Ectodermal cell (in vitro differentiated cells): ENCODE data around the gene DNAJC30.
"Not testable (repeated sequence)": the region's sequence is repeated elsewhere in the genome, so short reads cannot be mapped to it uniquely, and the experiment has no call there.

Experiments
- H3K27ac ChIP-seq: 2 replicates; pipeline ENCODE4 v1.7.0; 2013; ENCODE audit warnings: mild to moderate bottlenecking, low read depth, low read length; ENCODE audit not compliant: insufficient read depth, poor library complexity, severe bottlenecking
- H3K27me3 ChIP-seq: 2 replicates; pipeline ENCODE4 v1.7.0; 2013; ENCODE audit warnings: mild to moderate bottlenecking, low read length; ENCODE audit not compliant: insufficient read depth, control insufficient read depth, poor library complexity, severe bottlenecking
- H3K36me3 ChIP-seq: one replicate; pipeline ENCODE4 v1.7.0; 2013; ENCODE audit warnings: low read length; ENCODE audit not compliant: control insufficient read depth, insufficient read depth
- H3K4me1 ChIP-seq: one replicate; pipeline ENCODE4 v1.7.0; 2013; ENCODE audit warnings: low read length; ENCODE audit not compliant: control insufficient read depth, insufficient read depth
- H3K4me3 ChIP-seq: 2 replicates; pipeline ENCODE4 v1.7.0; 2013; ENCODE audit warnings: low read depth, low read length, control low read depth; ENCODE audit not compliant: insufficient read depth
- H3K9me3 ChIP-seq: 2 replicates; pipeline ENCODE4 v1.7.0; 2013; ENCODE audit warnings: mild to moderate bottlenecking, low read length, moderate library complexity; ENCODE audit not compliant: control insufficient read depth
- WGBS, 2 experiments: methylation state at CpG; one replicate each; pipeline ENCODE4 v1.1.7; 2013; ENCODE audit warnings: missing lambda C conversion rate in 2 of 2; 5-methylcytosine and 5-hydroxymethylcytosine counted together

DNAJC30 gene

DNA sequence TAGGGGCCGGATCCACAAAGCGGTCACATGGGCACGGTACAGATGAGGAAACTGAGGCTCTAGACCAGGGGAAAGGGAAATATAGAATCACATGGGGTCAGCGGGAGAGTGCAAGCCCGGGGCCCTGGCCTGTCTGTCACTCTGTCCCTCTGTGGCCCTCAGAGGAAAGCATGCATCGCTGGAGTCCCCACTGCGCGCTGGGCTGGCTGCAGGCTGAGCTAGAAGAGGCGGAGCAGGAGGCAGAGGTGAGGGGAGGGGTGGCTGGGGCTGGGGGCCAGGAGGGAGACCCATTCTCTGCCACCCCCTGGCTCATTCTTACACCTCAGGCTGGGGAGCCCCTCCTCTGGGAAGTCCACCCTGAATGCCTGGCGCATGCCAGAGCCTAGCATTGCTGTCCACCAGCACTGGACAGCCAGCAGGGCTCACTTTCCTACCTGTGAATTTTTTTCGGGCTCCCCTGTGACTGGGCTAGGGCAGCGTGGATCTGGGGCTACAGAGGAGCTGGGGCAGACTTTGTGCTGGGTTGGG lies 13.3 kb downstream of the DNAJC30 start:
- Histone ChIP-seq H3K9me3 (no peaks in the 10 kb centered on the region), H3K27ac (no peak overlapping the region), H3K4me1 (peaks cover 11% of the 10 kb centered on the region), H3K36me3 (no peaks in the 10 kb centered on the region), H3K4me3 (no peak overlapping the region), H3K27me3 (no peaks in the 10 kb centered on the region)
- 78 to 80% methylated on average over 12 of the region's 12 CpGs for WGBS, 2 experiments

DNA sequence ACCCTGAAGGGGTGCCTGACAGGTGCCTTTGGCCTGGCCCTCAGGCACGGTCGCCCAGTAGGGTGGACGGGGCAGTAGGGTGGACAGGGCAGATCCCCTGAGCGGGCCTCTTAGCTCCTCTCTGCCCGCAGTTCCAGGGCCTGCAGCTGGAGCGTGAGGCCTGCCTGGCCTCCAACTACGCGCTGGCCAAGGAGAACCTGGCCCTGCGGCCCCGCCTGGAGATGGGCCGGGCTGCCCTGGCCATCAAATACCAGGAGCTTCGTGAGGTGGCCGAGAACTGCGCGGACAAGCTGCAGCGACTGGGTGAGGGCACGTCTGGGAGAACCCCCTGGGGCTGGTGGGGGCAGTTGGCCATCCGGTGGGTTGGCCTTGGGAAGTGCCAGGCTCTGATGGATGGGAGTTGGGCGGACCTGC lies 14.0 kb downstream of the DNAJC30 start:
- Histone ChIP-seq H3K36me3 (no peaks in the 10 kb centered on the region), H3K27me3 (no peaks in the 10 kb centered on the region), H3K4me1 (peaks cover 11% of the 10 kb centered on the region), H3K4me3 (peak overlapping the region; percentile 47), H3K27ac (no peak overlapping the region), H3K9me3 (no peaks in the 10 kb centered on the region)
- 78% methylated on average over 19 of the region's 19 CpGs for WGBS, 2 experiments

DNA sequence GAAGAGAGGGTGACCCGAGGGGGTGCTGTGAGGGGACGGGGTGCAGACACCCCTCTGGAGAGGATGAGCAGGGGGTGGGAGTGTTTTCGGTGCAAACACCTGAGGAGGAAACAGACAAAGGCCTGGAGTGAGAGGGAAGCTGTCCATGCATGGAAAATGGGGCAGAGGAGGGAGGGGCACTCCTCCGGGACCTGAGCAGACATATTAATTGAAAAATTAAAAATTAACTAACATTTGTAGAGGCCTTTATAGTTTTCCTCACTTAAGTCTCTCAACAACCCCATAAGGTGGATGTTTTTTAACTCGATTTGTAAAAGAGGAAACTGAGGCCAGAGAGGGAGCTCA lies 14.4 kb downstream of the DNAJC30 start:
- Histone ChIP-seq H3K4me3 (peak overlapping the region; percentile 47), H3K27ac (no peak overlapping the region), H3K4me1 (peaks cover 11% of the 10 kb centered on the region), H3K36me3 (no peaks in the 10 kb centered on the region), H3K27me3 (no peaks in the 10 kb centered on the region), H3K9me3 (no peaks in the 10 kb centered on the region)
- WGBS, 2 experiments, result 63 to 66% methylated on average over 4 to 5 of the region's 5 CpGs

DNA sequence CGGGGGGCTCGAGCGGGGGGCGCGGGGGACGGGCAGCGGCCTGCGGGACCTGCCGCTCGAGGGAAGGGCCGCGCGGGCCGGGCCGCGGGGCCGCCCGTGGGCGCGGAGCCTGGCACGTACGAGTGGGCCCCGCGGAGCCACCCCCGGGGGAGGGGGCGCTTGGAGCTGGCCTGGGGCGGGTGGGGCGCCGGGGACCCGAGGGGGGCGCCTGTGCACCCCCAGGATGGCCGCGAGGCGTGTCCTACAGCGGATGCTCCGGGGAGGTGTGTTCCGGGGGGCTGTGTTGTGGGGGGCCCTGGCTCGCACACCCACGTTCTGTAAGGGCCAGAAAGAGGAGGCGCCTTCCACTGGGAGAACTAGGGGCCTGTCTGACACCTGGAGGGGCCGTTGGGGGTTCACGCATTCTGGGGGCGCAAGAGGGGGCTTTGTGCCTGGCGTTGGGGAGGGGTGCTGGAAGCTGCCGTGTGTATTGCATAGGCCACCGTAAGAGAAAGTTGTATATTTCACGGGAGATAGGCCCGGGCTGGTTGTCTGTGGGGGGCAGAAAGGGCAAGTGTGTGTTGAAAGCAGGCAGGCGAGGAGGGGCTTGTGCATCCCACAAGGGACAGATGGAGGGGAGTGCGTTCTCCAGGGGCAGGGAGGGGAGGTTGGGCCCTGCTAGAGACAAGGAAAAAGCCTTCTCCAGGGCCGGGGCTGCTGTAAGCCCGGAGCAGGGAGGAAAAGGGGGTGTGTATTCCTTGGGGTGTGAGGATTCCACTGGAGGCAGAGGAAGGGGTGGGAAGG lies 15.0 kb downstream of the DNAJC30 start:
- Histone ChIP-seq H3K27me3 (no peaks in the 10 kb centered on the region), H3K4me1 (peaks cover 11% of the 10 kb centered on the region), H3K9me3 (no peaks in the 10 kb centered on the region), H3K4me3 (peak overlapping the region; percentile 47), H3K36me3 (no peaks in the 10 kb centered on the region), H3K27ac (no peak overlapping the region)
- WGBS, 2 experiments, result 8 to 9% methylated on average over 52 of the region's 52 CpGs

DNA sequence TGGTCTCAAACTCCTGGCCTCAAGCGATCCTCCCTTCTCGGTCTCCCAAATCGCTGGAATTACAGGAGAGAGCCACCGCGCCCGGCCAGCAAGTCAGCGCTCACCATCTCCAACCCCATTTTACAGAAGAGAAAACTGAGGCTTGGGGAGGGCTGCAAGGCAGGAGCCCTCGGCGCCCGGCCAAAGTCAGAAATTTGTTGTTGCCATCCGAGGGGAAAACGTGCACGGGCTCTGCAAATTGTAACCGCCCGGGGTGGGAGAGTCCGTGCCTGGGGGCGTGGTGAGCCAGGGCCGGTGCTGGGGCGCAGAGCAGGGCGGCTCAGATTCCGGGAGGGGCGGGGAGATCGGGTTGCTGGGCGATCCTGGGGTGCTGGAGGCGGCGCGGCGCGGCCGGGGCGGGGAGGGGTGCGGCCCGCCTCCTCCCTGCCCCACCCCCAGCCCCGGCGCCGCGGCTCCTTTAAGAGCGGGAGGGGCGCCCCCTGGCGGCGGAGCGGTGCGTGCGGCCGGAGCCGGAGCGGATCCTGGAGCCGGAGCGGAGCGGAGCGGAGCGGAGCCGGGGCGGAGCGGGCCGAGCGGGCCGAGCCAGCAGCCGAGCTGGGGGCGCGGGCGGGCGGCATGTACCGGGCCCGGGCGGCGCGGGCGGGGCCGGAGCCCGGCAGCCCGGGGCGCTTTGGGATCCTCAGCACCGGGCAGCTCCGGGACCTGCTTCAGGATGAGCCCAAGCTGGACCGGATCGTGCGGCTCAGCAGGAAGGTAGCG lies 15.7 kb downstream of the DNAJC30 start, which contains the start of gene VPS37D:
VPS37D (plus strand) TSS at position 488 of the 759 bp plus-strand sequence; CDS start at position 616, 128 bp downstream.
- no peak within 1 kb of the TSS for H3K27ac ChIP-seq
- H3K4me3 ChIP-seq, result peak within 1 kb of the TSS; percentile 47
- H3K9me3 ChIP-seq, result no peaks in the 10 kb centered on the region
- H3K27me3 ChIP-seq, result no peaks in the 10 kb centered on the region
- WGBS, 2 experiments, result 4 to 5% methylated on average over 79 of the region's 79 CpGs
- H3K4me1 ChIP-seq, result peaks cover 11% of the 10 kb centered on the region
- H3K36me3 ChIP-seq, result no peaks in the 10 kb centered on the region

DNA sequence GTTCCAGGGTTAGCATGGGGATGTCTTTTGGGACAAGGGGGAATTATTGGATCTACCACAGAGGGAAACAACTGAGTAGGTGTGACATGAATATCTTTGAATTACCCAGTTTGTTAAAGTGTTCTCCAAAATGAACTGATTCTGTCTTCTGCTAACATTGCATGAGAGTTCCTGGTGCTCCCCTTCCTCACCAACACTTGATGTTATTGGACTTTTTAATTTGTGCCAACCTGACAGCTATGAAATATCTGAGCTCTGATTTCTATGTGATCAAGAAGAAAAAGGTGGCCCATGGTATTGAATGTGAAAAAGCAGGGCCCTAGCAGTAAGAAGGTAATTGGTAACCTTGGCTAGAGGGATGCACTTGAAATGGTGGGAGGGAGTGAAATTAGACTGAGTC lies 20.2 kb downstream of the DNAJC30 start:
- Histone ChIP-seq H3K4me1 (no peaks in the 10 kb centered on the region), H3K9me3 (no peaks in the 10 kb centered on the region), H3K4me3 (no peak overlapping the region), H3K36me3 (no peaks in the 10 kb centered on the region), H3K27ac (no peak overlapping the region), H3K27me3 (no peaks in the 10 kb centered on the region)

DNA sequence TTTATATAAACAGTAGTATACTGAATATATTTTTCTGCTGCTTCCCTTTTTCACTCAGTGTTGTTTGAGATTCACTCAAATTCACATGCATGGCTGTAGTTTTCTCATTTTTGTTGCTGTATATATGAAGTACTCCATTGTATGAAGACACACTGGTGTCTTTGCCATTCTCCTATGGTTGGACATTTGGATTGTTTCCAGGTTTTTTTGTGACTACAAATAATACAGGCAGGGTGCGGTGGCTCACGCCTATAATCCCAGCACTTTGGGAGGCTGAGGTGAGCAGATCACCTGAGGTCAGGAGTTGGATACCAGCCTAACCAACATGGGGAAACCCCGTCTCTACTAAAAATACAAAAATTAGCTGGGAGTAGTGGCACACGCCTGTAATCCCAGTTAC lies 22.7 kb downstream of the DNAJC30 start:
- H3K9me3 ChIP-seq, H3K4me3 ChIP-seq, H3K27me3 ChIP-seq, H3K27ac ChIP-seq, H3K36me3 ChIP-seq, H3K4me1 ChIP-seq: not testable (repeated sequence)
- WGBS, 2 experiments, result 77 to 90% methylated on average over 4 of the region's 4 CpGs

DNA sequence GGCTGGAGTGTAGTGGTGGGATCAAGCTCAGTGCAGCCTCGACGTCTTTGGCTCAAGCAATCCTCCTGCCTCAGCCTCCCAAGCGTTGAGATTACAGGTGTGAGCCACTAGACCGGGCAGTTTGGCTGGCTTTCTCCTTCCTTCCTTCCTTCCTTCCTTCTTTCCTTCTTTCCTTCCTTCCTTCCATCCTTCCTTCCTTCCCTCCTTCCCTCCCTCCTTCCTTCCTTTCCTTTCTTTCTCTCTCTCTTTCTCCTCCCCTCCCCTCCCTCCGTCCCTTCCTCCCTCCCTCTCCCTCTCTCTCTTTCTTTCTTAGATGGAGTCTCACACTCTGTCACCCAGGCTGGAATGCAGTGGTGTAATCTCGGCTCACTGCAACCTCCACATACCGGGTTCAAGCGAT lies 23.3 kb downstream of the DNAJC30 start:
- no peaks in the 10 kb centered on the region for H3K27me3 ChIP-seq
- H3K9me3 ChIP-seq, result no peaks in the 10 kb centered on the region
- no peaks in the 10 kb centered on the region for H3K4me1 ChIP-seq
- no peaks in the 10 kb centered on the region for H3K36me3 ChIP-seq
- no peak overlapping the region for H3K4me3 ChIP-seq
- WGBS, 2 experiments, result 66 to 74% methylated on average over 8 of the region's 8 CpGs
- no peak overlapping the region for H3K27ac ChIP-seq

DNA sequence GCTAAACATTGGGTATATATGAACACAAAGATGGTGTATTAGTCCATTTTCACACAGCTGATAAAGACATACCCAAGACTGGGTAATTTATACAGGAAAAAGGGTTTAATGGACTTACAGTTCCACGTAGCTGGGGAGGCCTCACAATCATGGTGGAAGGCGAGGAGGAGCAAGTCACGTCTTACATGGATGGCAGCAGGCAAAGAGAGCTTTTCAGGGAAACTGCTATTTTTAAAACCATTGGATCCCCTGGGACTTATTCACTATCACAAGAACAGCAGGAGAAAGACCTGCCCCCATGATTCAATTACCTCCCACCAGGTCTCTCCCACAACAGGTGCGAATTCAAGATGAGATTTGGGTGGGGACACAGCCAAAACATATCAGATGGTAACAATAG lies 27.9 kb downstream of the DNAJC30 start:
- peaks cover 15% of the 10 kb centered on the region for H3K27me3 ChIP-seq
- H3K27ac ChIP-seq, H3K4me3 ChIP-seq, H3K9me3 ChIP-seq, H3K36me3 ChIP-seq, H3K4me1 ChIP-seq: not testable (repeated sequence)
- WGBS, 2 experiments, result 88 to 90% methylated on average over 4 of the region's 4 CpGs

DNA sequence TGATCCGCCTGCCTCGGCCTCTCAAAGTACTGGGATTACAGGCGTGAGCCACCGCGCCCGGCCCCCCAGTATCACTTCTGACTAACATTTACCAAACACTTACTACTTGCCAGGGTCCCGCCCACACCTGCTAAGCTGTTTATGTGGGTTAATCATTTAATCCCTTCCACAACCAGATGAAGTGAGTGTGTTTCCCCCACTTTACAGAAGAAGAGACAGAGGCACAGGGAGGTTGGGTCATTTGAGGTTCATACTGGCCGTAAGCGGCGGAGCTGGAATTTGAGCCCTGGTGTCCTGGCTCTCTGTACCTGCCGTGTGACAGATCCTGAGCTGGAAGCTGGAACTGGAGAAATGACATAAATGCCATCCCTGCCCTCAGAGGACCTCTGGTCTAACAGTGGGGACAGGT lies 30.7 kb downstream of the DNAJC30 start:
- 86 to 92% methylated on average over 11 of the region's 11 CpGs for WGBS, 2 experiments
- no peaks in the 10 kb centered on the region for H3K4me1 ChIP-seq
- H3K4me3 ChIP-seq, result no peak overlapping the region
- H3K36me3 ChIP-seq, result no peaks in the 10 kb centered on the region
- H3K9me3 ChIP-seq, result no peaks in the 10 kb centered on the region
- H3K27ac ChIP-seq, result no peak overlapping the region
- H3K27me3 ChIP-seq, result peaks cover 42% of the 10 kb centered on the region
